GM18867 (cell line): ENCODE measurements around the gene BCAS1.
"Not testable (repeated sequence)": the region's sequence is repeated elsewhere in the genome, so short reads cannot be mapped to it uniquely, and the experiment has no call there.

Experiments used
- ATAC-seq: cut with Tn5 transposase; IDR thresholded peaks from one replicate; pipeline ENCODE4 v1.9.1; 2021; ENCODE audit warnings: mild to moderate bottlenecking, moderate library complexity; ENCODE audit not compliant: unreplicated experiment

The BCAS1 gene

GRCh38 chr20:53946106-53946505, 124.3 kb downstream of the BCAS1 start:
- ATAC-seq: no peak

GRCh38 chr20:53945478-53945877, 124.9 kb downstream of the BCAS1 start:
- no peak for ATAC-seq

GRCh38 chr20:53944796-53945195, 125.6 kb downstream of the BCAS1 start:
- ATAC-seq: no peak

- no peak for ATAC-seq
Observed at GRCh38 chr20:53943522-53944291, 126.7 kb downstream of the BCAS1 start.

GRCh38 chr20:53942973-53943372, 127.4 kb downstream of the BCAS1 start:
- no peak for ATAC-seq

- ATAC-seq: no peak
Observed at GRCh38 chr20:53942472-53942816, 128.0 kb downstream of the BCAS1 start.

GRCh38 chr20:53941680-53942471, 128.5 kb downstream of the BCAS1 start:
- peak; percentile 33 for ATAC-seq

- no peak for ATAC-seq
Observed at GRCh38 chr20:53940907-53941545, 129.4 kb downstream of the BCAS1 start.

- ATAC-seq: no peak
Observed at GRCh38 chr20:53940360-53940702, 130.1 kb downstream of the BCAS1 start.

GRCh38 chr20:53939572-53940359, 130.6 kb downstream of the BCAS1 start:
- peak; percentile 63 for ATAC-seq

- ATAC-seq: no peak
Observed at GRCh38 chr20:53939190-53939571, 131.2 kb downstream of the BCAS1 start.

GRCh38 chr20:53938739-53939138, 131.7 kb downstream of the BCAS1 start:
- no peak for ATAC-seq

- no peak for ATAC-seq
Observed at GRCh38 chr20:53937929-53938367, 132.4 kb downstream of the BCAS1 start.

- ATAC-seq: no peak
Observed at GRCh38 chr20:53937339-53937741, 133.1 kb downstream of the BCAS1 start.

- ATAC-seq: no peak
Observed at GRCh38 chr20:53935344-53936084, 134.9 kb downstream of the BCAS1 start.

- ATAC-seq: peak; percentile 32
Observed at GRCh38 chr20:53934421-53935343, 135.7 kb downstream of the BCAS1 start.

GRCh38 chr20:53933232-53933846, 137.1 kb downstream of the BCAS1 start:
- ATAC-seq: no peak

GRCh38 chr20:53932655-53933192, 137.7 kb downstream of the BCAS1 start:
- not testable (repeated sequence) for ATAC-seq

GRCh38 chr20:53931597-53931996, 138.8 kb downstream of the BCAS1 start:
- ATAC-seq: no peak
